Medulla oblongata (tissue), 1 donor: Measurements from ENCODE around the gene GRIK4.

ENCODE experiments used
- DNase-seq: peaks from one replicate; pipeline ENCODE4 v3.0.0-alpha.2; 2015; ENCODE audit errors: extremely low spot score

The GRIK4 gene

GRCh38 chr11:120525261-120526171 lies 14.0 kb downstream of the GRIK4 start:
- DNase-seq = no peak

- no peak for DNase-seq
Measured at GRCh38 chr11:120526241-120526640, 14.7 kb downstream of the GRIK4 start.

GRCh38 chr11:120527111-120527761 lies 15.7 kb downstream of the GRIK4 start:
- no peak for DNase-seq

DNA sequence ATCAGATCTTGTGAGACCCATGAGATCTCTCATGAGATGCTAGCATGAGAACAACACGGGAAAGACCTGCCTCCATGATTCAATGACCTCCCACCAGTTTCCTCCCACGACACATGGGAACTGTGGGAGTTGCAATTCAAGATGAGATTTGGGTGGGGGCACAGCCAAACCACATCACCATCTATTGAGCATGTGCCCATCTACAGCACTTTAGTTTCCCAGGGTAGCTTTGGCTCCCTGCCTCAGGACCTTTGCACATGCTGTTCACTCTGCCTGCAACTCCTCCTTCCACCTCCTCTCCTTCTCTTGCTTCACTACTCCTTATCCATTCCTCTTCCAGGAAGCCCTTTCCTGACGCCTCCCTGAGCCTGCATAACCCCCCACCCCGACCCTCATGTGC lies 17.2 kb downstream of the GRIK4 start:
- no peak for DNase-seq

- DNase-seq = no peak
Measured at GRCh38 chr11:120529214-120529613, 17.7 kb downstream of the GRIK4 start.

DNA sequence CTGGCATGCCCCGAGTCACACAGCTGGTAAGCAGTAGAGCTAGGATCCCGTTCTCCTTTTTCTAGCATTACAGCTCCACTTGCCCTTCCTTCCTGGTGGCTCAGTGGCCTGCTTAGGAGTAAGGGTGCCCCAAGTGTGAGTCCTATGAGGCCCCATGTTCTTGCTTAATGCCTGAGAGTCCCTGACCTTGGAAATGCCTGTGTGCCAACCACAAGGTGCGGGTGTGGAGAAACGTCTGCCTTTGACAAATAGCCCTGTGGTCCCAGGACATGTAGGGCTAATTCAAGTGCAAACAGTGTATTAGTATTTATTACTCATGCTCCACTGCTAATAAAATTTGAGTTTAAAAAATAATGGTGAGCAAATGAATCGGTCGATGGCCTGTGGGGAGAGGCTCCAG lies 18.4 kb downstream of the GRIK4 start:
- no peak for DNase-seq

DNA sequence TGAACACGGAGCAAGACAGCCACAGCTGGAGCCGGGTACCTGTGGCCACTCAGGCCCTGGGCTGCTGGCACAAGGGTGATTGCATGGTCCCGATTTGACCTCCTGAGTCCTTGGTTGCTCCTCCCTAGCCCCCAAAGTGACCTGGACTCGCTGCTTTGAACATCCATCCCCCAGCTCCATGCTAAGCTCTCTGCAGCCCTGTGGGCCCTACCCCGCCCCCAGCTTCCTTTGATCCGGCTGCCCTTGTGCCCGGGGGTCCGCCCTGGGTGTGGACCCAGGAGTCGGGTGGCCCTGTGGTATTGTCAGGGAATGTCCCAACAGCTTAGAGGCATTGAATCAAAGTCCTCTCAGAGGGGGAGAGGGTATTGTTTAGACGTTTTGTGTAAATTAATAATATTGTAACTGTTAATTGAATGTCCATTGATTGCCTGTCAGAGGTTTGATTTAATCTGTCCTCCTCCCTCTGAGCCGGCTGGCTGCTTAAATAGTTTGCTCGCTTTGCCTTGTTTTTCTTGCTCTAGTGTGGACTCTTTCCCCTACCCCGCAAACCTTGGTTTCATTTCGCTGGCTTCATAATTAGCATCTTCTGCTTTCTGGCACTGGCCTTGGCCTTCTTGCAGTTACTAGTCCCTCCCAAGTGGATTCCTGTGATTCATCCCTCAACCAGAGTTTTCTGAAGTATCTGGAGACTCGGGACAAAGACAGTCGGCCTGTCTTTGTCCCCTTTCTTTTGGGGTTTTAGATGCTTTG lies 20.7 kb downstream of the GRIK4 start:
- DNase-seq = no peak

DNA sequence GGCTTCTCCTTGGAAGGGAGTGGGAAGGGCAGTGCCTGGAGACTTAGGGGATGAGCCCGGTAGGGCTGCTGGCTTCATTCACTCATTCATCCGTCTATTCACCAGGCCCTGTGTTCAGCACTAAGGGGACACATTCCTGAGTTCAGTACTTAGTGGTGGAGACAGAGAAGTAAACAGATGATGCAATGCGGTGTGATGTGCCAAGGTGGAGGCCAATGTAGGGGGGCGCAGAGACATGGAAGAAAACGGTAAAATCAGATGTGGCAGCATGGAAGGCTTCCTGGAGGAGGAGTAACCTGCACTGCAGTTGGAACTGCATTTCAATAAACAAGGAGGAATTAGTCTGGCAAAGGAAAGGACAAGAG lies 21.3 kb downstream of the GRIK4 start:
- DNase-seq = no peak

- no peak for DNase-seq
Measured at GRCh38 chr11:120536091-120536796, 24.7 kb downstream of the GRIK4 start.

DNA sequence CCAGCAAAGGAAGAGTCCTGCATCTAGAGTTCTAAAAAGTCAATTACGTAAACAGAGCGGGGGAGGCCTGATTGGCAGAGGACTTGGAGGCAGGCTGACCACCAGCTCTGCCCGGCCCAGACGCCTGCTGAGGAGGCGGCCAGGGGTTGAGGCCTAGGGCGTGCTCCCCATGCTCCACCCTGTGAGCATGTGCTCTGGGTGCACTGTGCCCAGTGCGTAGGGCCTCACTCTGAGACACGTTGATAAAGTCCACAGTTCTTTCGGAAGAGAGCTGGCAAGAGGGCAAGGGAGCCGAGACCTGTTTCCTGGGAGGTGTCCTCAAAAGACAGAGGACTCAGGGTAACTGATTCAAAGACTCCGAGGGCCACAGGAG lies 25.2 kb downstream of the GRIK4 start:
- no peak for DNase-seq

- no peak for DNase-seq
Measured at GRCh38 chr11:120537996-120538395, 26.4 kb downstream of the GRIK4 start.

DNA sequence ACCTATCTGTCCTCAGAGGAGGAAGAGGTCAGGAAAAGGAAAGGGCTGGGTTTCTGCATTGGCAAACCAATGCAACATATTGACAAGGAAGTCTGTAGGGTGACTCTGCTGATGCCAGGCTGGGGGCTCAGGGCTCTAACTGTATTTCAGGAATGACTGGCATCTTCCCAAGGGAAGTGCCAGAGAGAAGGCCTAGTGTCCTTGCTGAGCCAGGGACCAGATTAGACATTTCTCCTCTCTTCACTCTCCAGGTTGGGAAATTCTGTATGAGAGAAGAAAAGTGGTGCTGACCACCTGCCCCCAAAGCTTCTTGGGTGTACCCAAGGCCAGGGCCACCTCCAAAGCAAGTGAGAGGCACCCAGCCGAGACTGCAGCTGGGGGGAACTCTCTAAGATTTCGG lies 27.2 kb downstream of the GRIK4 start:
- DNase-seq = no peak

DNA sequence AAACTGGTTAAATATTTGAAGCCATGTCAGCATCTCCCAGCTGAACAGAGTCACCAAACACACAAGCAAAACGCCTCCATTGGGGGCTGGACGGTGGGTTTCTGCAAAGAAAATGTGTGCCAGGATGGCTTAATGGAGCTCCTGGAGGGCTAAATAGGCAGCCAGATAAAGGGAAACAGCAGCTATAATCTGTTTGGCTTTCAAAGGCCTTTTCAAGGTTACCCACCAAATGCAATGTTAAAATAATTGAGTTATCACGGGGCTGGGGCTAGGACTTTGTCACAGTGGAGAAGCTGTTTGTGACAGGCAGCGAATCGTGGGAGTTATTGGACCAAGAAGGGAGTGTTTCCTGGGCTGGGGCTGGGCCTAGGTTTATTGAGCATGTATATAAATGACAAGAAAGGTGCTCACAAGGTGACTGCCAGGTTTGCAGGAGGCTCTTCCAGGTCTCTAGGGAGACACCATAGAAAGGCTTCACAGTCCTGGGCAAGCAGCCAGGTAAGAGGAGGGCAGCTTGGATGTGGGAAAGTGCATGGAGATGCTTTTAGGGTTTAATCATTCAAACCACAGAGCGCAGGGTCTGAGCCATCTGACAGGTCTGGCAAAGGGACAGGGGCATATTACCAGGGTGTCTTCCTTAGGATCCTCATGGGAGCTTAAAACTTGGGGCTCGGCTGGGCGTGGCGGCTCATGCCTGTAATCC lies 28.3 kb downstream of the GRIK4 start:
- DNase-seq = no peak

- no peak for DNase-seq
Measured at GRCh38 chr11:120540744-120541465, 29.4 kb downstream of the GRIK4 start.

- DNase-seq = no peak
Measured at GRCh38 chr11:120543521-120544215, 32.1 kb downstream of the GRIK4 start.

DNA sequence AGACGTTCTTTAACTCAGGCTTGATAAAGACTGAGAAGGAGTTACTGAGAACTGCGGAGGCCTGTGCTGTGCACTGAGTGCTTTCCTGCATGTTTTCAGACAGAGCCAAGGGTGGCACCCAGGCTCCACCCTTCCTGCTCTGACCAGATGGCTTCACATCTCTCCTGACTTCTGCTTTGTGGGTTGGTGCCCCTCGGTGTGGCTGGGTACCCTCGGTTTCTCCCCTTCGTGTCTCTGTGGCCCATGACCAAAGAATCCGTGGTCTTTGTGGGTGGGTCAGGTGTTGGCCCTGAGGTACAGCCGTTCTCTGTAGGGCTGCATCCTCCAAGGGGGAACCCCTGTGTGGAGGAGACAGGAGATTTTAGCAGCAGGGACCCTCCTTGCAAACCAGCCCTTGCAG lies 34.3 kb downstream of the GRIK4 start:
- no peak for DNase-seq

DNA sequence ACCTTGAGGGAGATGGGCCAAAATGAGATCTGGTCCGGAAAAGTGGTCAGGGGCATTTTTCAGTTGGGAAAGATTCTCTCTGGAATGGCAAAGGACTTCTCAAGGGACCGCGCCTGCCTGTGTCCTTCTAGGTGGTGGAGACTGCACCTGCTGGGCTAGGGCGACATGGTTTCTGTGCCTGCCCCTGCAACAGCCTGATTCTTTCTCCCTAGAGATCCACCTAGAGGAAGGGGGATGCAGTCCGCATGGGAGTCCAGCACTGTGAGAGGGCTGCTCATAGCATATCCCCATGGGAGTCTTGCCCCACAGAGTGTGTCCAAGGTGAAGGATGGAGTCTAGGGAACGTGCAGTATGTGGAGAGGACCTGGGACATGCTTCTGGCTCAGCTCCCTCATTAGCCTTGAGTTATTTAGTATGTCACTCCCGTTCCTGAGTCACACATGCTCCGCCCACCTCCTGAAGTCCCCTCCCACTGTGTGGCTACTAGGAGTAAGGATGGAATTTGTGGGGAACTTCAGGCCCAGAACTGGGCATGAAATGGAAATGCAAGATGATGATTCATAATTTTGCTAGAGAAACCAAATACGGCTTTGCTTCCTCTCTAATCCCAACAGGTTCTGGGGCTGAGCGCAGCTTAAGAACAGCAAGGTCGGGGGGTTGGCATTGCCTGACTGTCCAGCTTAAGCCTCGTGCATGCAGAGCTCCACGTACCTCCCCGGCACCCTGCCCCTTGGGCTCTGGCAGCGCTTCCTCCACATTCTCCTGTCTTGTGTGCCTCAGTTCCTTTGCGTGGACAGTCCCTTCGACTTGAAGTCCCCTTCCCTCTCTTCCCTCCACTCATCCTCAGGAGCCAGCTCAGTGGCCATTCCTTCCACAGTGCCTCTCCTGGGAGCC lies 35.0 kb downstream of the GRIK4 start:
- DNase-seq = no peak

- no peak for DNase-seq
Measured at GRCh38 chr11:120547316-120547715, 35.8 kb downstream of the GRIK4 start.
